DOHH2 (cell line): ENCODE data around the gene CLDN5.

Experiments used
- H3F3A ChIP-seq: fragments of 200-600 bp; sonication (generic), shearing (Covaris generic); 2 replicates; pipeline ENCODE4 v1.6.0; 2016; ENCODE audit warnings: antibody characterized with exemption, mild to moderate bottlenecking; ENCODE audit not compliant: control insufficient read depth, insufficient read depth
- H3K27ac ChIP-seq: fragments of 200-600 bp; sonication (generic); 2 replicates; pipeline ENCODE4 v1.5.1; 2014; ENCODE audit warnings: low read depth, mild to moderate bottlenecking, low read length, moderate library complexity
- H3K27me3 ChIP-seq: fragments of 200-600 bp; sonication (generic); 2 replicates; pipeline ENCODE4 v1.6.1; 2014; ENCODE audit warnings: mild to moderate bottlenecking, low read length, mixed read lengths; ENCODE audit not compliant: control insufficient read depth
- H3K36me3 ChIP-seq: fragments of 200-600 bp; sonication (generic); 2 replicates; pipeline ENCODE4 v1.6.1; 2014; ENCODE audit warnings: mild to moderate bottlenecking, low read length, moderate library complexity, mixed read lengths; ENCODE audit not compliant: control insufficient read depth
- H3K4me1 ChIP-seq: fragments of 200-600 bp; sonication (generic); 2 replicates; pipeline ENCODE4 v1.6.1; 2014; ENCODE audit warnings: mild to moderate bottlenecking, low read length, mixed read lengths; ENCODE audit not compliant: control insufficient read depth
- H3K4me2 ChIP-seq: fragments of 200-600 bp; sonication (generic); 2 replicates; pipeline ENCODE4 v1.6.0; 2014; ENCODE audit warnings: mild to moderate bottlenecking, low read length, moderate library complexity
- H3K4me3 ChIP-seq: fragments of 200-600 bp; sonication (generic); 2 replicates; pipeline ENCODE4 v1.5.1; 2014; ENCODE audit warnings: mild to moderate bottlenecking, low read length, mixed read lengths
- H3K79me2 ChIP-seq: fragments of 200-600 bp; sonication (generic); 2 replicates; pipeline ENCODE4 v1.6.1; 2014; ENCODE audit warnings: mild to moderate bottlenecking, low read length, mixed read lengths; ENCODE audit not compliant: control insufficient read depth
- H3K9me2 ChIP-seq: fragments of 200-600 bp; sonication (generic); replicated peaks from 2 replicates; pipeline ENCODE4 v1.6.1; 2014; ENCODE audit warnings: mild to moderate bottlenecking, low read length, mixed read lengths; ENCODE audit not compliant: control insufficient read depth
- H3K9me3 ChIP-seq: fragments of 200-600 bp; sonication (generic); 2 replicates; pipeline ENCODE4 v1.6.1; 2014; ENCODE audit warnings: antibody characterized with exemption, low read length, mixed read lengths; ENCODE audit not compliant: control insufficient read depth, insufficient read depth
- H4K20me1 ChIP-seq: fragments of 200-600 bp; sonication (generic); 2 replicates; pipeline ENCODE4 v1.6.0; 2014; ENCODE audit warnings: low read depth, mild to moderate bottlenecking, antibody characterized with exemption, low read length, moderate library complexity; ENCODE audit not compliant: control insufficient read depth, insufficient read depth
- CTCF ChIP-seq: fragments of 200-600 bp; sonication (generic); IDR thresholded peaks from one replicate; pipeline ENCODE4 v1.5.1; 2014; ENCODE audit warnings: antibody characterized with exemption, mild to moderate bottlenecking, low read depth, low read length; ENCODE audit not compliant: poor library complexity, severe bottlenecking
- EZH2phosphoT487 ChIP-seq: fragments of 200-600 bp; sonication (generic); IDR thresholded peaks from 2 replicates; pipeline ENCODE4 v1.6.1; 2017; ENCODE audit warnings: borderline replicate concordance, mild to moderate bottlenecking, antibody characterized with exemption, low read length, moderate library complexity, mixed read lengths

Gene CLDN5

DNA sequence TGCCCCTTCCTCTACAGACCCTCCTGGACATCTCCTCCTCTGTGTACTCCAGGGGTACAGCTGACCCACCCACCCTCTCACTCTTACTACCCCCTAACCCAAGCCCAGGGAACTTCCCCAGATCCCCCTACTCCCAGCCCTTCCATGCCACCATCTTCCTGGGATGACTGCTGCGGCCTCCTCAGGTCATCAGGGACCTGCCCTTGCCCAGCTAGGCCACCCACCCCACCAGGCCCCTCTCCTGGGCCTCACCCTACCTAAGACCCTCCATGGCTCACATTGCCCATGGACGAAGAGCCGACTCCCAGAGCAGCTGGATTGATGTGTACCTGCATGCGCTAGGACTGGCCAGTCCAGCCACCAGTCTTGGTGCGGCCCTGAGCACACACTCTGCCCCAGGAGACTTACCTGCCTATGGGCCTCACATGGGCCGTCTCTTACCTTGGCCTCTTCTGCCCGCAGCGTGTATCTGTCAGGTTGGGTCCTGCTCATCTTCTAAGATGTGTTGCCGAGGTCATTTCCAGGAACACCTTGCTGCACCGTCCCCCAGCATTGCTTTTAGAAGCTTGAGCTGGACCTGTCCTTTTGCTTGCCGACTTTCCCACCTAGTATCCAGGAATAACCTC is 2.0 kb upstream of the CLDN5 start:
- Histone ChIP-seq H3K4me1 (no peaks in the 10 kb centered on the region), H3K27me3 (no peaks in the 10 kb centered on the region), H4K20me1 (no peaks in the 10 kb centered on the region), H3F3A (no peaks in the 10 kb centered on the region), H3K4me2 (no peak overlapping the region), H3K36me3 (no peaks in the 10 kb centered on the region), H3K4me3 (no peak overlapping the region), H3K27ac (no peak overlapping the region), H3K79me2 (no peaks in the 10 kb centered on the region), H3K9me3 (no peaks in the 10 kb centered on the region), H3K9me2 (no peaks in the 10 kb centered on the region)
- TF ChIP-seq CTCF = no peak
- no peak for TF ChIP-seq EZH2phosphoT487

- no peaks in the 10 kb centered on the region for H3K4me1 ChIP-seq
- H3K4me3 ChIP-seq = no peak overlapping the region
- H3K27me3 ChIP-seq = no peaks in the 10 kb centered on the region
- no peaks in the 10 kb centered on the region for H4K20me1 ChIP-seq
- no peaks in the 10 kb centered on the region for H3F3A ChIP-seq
- TF ChIP-seq CTCF = no peak
- TF ChIP-seq EZH2phosphoT487 = no peak
- no peak overlapping the region for H3K27ac ChIP-seq
- no peak overlapping the region for H3K4me2 ChIP-seq
- no peaks in the 10 kb centered on the region for H3K79me2 ChIP-seq
- no peaks in the 10 kb centered on the region for H3K9me3 ChIP-seq
- no peaks in the 10 kb centered on the region for H3K36me3 ChIP-seq
- H3K9me2 ChIP-seq = no peaks in the 10 kb centered on the region
These were observed 1.5 kb upstream of the CLDN5 start for GRCh38 chr22:19525666-19526065.

- TF ChIP-seq CTCF (no peak), EZH2phosphoT487 (no peak)
- Histone ChIP-seq H3K9me3 (no peaks in the 10 kb centered on the region), H3K36me3 (no peaks in the 10 kb centered on the region), H3K27ac (no peak overlapping the region), H4K20me1 (no peaks in the 10 kb centered on the region), H3F3A (no peaks in the 10 kb centered on the region), H3K4me1 (no peaks in the 10 kb centered on the region), H3K27me3 (no peaks in the 10 kb centered on the region), H3K9me2 (no peaks in the 10 kb centered on the region), H3K79me2 (no peaks in the 10 kb centered on the region), H3K4me2 (no peak overlapping the region), H3K4me3 (no peak overlapping the region)
These were observed 978 bp upstream of the CLDN5 start for GRCh38 chr22:19525116-19525660.
